Neural progenitor cell (in vitro differentiated cells): ENCODE data around the gene PACRG.

Source experiments
- CTCF ChIP-seq: fragments of 200-600 bp; sonication (generic); IDR thresholded peaks from 2 replicates; pipeline ENCODE4 v1.5.1; 2017; ENCODE audit warnings: antibody characterized with exemption, mild to moderate bottlenecking
- EZH2 ChIP-seq: fragments of 200-600 bp; sonication (generic); IDR thresholded peaks from 2 replicates; pipeline ENCODE4 v1.6.1; 2017; ENCODE audit warnings: antibody characterized with exemption, mild to moderate bottlenecking, moderate library complexity

DNA sequence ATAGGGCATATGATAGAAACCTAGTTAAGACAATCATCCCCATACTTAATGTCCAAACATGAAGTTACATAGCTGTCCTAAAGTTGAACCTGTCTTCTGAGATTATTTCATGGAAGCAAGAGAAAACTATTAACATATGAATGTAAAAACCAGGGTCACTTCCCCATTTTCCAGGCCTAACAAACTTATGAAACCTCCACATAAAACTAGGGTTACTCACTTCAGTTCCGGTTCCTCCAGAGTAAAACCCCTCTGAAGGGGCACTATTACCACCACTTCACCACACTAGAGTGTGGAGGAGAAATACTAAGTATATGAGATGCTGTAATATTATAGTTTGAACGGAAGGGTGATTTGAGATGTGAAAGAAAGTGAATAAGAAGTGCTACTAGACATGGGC, 15.1 kb upstream of the PACRG start:
- no peak for TF ChIP-seq CTCF
- TF ChIP-seq EZH2: no peak
